GM12878 (cell line): ENCODE data around the gene EEF1A2.

Experiments used
- BRCA1 ChIP-seq: IDR thresholded peaks from 2 replicates; pipeline ENCODE4 v1.6.1; 2011; ENCODE audit warnings: low read depth, low read length, improper control_type of control experiment
- CTCF ChIP-seq, 3 experiments: IDR thresholded peaks in 2 of 3; conservative IDR thresholded peaks in 1 of 3; 2 replicates each; pipeline ENCODE4 v1.5.1; 2011; ENCODE audit warnings: low read depth in 3 of 3, low read length in 3 of 3, mild to moderate bottlenecking in 3 of 3, control low read depth in 2 of 3, moderate library complexity in 2 of 3, inconsistent platforms in 1 of 3, mixed read lengths in 1 of 3; ENCODE audit not compliant: control insufficient read depth in 2 of 3, insufficient read depth in 1 of 3; ENCODE audit errors: extremely low read depth in 1 of 3
- EED ChIP-seq: sonication (generic); IDR thresholded peaks from 2 replicates; pipeline ENCODE4 v1.6.1; 2016; ENCODE audit warnings: antibody characterized with exemption, low read depth
- EZH2 ChIP-seq: IDR thresholded peaks from 2 replicates; pipeline ENCODE4 v1.6.1; 2012; ENCODE audit warnings: low read depth, mild to moderate bottlenecking, control low read depth, inconsistent platforms, low read length, borderline replicate concordance; ENCODE audit not compliant: control insufficient read depth
- MXI1 ChIP-seq: fragments of 150-350 bp; IDR thresholded peaks from 2 replicates; pipeline ENCODE4 v1.6.1; 2011; ENCODE audit warnings: low read depth, mild to moderate bottlenecking, inconsistent platforms, low read length, improper control_type of control experiment
- SIX5 ChIP-seq: IDR thresholded peaks from 2 replicates; pipeline ENCODE4 v1.6.1; 2011; ENCODE audit warnings: mild to moderate bottlenecking, low read depth, low read length, moderate library complexity; ENCODE audit not compliant: severe bottlenecking
- YY1 ChIP-seq: IDR thresholded peaks from 2 replicates; pipeline ENCODE4 v1.6.1; 2011; ENCODE audit warnings: low read depth, mild to moderate bottlenecking, low read length

GRCh38 chr20:63457737-63458136 is 41.1 kb downstream of the EEF1A2 start:
- TF ChIP-seq EZH2 (no peak), EED (no peak), CTCF (IDR thresholded peaks at IDR 0.05 in 2 of 3, conservative IDR thresholded peaks at IDR 0.05 in 1 of 3; ENCODE audit: control insufficient read depth in 2 of 3, extremely low read depth in 1 of 3, insufficient read depth in 1 of 3, low read depth in 3 of 3, low read length in 3 of 3) (no peak), YY1 (no peak), BRCA1 (no peak), SIX5 (no peak), MXI1 (no peak)
